Activated gamma-delta T cell (primary cell): Measurements from ENCODE around the gene RBBP8NL.
"Not testable (repeated sequence)": the region's sequence is repeated elsewhere in the genome, so short reads cannot be mapped to it uniquely, and the experiment has no call there.

Experiments used
- DNase-seq: peaks from one replicate; lab custom pipeline; 2025; lab: John Stamatoyannopoulos, UW

The RBBP8NL gene

DNA sequence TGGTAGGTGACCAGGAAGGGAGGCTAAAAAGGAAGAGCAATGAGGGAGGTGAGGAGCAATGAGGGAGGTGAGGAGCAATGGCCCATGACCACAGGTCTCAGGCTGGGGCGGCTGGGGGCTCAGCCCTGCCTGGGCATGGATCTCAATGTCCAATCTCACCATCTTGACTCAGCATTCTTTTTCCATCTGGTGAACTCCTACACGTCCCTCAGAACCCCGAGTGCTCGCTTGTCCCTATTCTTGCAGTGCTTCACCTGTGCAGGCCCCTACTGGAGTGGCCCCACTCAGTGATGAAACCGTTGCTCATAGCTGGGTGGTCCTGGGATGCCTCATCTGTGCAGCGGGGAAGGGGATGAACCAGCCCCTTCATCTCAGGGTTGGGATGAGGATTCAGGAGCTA, 16.9 kb upstream of the RBBP8NL start:
- DNase-seq = no peak

DNA sequence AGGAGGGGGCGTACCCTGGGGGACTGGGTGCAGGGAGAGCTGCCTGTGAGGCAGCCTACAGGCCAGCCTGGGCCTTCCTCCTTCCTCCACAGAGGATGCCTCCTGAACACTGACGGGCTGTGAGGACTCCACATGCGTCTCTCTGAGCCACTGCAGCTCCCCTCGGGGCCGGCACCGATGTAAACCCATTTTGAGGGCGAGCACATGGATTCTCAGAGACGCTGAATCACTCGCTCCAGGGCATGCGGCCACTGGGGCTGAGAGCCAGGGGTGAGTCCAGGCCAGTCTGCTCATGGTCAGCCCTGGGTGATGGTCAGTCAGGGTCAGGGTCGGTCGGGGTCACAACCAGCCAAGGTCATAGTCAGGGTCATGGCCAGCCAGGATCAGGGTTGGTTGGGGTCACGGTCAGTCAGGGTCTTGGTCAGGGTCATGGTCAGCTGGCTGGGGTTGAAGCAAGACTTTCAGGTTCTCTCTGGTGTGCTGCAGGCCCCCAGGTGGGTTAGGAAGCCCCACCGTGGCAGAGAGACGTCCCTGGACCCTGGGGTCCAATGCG, 14.7 kb upstream of the RBBP8NL start:
- no peak for DNase-seq

DNA sequence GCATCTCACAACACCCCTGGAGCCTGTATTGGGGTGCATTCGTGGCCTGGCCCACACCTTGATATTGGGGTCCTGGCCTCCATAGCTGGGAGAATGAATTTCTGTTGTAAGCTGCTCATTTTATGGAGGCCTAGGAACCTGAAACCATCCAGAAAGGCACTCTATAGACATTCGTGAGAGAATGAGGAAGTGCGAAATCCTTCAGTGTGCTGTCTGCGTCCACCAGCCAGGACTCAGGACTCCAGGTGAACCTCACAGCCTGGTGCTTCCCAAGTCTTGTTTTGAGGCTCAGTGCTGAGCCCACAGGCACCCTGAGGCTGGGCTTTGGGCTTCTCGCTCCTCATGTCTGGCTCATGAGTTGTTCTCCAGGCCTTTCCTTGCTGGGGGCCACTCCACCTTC, 11.9 kb upstream of the RBBP8NL start:
- no peak for DNase-seq

DNA sequence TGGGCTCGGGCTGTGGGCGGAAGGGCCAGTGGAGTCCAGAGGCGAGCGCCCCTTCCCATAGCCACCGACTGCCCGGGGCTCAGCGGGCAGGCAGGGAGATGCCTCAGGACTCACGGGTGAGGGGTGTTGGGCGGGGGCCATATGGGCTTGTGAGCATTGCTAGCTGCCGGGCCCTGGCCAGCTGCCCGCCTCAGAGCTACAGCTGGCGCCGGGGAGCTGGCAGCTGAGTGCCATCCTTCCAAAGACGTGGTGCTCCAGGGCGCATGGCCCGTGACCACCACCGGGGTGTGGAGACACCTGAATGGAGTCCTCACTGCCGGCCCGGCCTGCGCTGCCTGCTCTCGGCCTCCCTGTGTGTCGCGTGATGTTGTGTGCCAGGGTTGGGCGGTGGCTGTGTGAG, 10.6 kb upstream of the RBBP8NL start:
- DNase-seq = no peak

DNA sequence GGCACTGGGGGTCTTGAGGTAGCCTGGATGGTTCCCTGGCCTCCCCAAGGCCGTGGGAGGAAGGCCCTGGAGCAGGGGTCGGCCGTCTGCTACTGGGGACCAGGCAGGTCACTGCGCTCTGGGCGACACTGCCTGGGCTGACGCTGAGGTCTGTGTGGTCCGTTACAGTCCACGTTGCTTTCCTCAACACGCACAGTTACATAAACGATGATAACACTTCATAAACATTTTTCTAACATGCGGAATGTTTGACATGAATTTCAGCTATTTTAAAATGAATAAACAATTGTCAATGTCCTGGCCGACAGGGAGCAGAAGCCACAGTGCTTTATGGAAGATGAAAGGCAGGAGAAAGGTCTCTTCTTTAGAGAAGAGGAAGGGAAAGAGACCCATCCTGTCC, 10.2 kb upstream of the RBBP8NL start:
- DNase-seq = no peak

DNA sequence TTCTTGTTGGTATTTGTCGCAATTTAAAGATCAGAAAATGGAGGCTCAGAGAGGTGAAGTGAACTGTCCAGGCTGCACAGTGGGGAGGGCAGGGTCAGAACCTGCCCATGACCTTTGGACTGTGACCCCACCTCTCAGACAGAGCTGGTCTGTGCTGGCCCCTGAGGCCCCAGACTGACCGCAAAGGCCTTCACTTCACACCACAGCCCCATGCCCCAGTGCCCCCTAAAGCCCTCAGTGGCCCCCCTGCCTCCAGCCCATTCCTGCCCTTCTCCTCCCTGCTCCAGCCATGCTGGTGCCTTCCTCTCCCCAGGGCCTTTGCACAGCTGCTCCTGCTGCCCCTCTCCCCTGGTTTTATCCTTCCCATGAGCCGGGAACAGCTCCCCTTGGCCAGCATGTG, 9.4 kb upstream of the RBBP8NL start:
- no peak for DNase-seq

DNA sequence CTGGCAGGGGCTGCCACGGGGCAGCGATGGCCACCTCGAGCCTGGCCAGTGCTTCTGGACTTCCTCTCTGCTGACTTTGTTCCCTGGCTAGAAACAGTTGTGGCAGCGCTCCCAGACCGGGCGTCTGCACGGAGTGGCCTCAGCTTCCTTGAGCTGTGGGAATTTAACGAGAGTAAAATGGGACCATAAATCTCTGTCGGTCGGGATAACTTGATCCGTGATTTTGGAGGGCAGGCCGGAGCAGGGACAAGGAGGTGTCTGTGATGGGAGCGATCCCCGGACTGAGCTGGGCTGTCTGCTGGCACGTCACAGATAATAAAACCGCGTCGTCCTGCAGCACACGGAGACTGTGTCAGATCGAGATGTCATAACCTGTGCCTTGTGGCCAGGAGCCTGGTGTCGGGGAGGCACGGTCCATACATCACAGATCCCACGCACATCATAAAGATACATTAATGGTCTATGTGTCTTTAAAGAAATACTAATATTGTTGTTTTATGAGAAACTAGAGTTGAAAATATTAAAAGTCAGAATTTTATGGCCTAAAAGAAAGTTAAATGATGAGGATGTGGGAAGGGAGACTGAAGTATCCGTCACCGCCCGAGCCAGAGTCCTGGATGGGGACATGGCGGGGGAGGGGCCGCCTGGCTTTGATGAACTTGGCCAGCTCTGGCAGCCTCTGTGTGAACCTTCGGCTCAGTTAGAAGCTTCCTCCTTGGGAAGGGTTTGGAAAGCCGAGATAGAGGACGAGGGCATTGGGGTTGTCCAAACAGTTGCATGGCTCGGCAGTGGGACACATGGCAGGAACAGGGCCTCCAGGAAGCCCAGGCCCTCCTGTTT, 6.5 kb upstream of the RBBP8NL start:
- DNase-seq = no peak

DNA sequence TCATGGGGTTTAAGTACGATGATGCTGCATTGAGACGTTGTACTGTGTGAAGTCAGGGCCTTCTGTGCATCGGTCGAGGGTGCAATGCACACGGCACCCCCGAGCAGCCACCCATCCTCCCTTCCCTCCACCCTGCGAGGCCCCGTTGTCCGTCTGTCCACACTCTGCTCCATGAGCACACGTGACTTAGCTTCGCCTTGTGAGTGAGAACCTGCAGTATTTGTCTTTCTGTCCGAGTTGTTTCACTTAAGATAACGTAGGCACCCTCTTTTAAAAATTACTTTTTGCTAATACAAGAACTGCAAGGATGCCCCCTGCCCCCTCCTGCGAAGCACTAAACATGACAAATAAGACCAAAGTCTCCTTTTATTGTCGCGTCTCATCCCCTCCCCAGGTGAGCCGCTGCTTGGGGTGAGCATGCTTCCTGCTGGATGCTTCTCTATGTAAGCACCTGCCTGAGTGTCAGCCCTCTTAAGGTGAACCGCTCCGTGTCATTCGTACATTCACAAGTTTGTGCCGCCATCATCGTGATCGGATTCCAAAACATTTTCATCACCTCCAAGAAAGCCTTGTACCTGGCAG, 3.6 kb upstream of the RBBP8NL start:
- DNase-seq = no peak

DNA sequence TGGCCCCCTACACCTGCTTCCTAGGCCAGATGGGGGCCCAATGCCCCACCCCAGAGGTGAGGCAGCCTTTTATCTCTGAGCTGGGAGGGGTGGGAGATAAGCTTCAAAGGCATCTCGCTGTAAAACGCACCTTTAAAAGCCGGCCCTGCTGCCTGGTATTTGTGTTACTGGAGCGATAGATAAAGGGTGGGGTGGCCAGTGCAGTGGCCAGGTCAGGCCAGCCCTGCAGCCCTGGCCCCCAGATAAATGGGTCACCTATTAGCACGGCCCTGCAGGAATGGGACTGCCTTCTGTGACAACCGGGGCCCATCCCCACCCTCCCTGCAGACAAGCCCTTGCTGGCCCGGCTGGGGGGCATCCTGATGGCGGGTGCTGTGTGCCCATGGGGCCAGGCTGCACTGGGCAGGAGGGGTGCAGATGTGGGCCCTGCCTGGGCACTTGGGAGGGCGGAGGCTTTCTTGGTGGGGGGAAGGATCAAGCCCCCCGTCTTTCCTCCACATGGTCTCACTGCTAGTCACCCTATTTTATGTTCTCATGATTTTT, 3.0 kb upstream of the RBBP8NL start:
- no peak for DNase-seq

DNA sequence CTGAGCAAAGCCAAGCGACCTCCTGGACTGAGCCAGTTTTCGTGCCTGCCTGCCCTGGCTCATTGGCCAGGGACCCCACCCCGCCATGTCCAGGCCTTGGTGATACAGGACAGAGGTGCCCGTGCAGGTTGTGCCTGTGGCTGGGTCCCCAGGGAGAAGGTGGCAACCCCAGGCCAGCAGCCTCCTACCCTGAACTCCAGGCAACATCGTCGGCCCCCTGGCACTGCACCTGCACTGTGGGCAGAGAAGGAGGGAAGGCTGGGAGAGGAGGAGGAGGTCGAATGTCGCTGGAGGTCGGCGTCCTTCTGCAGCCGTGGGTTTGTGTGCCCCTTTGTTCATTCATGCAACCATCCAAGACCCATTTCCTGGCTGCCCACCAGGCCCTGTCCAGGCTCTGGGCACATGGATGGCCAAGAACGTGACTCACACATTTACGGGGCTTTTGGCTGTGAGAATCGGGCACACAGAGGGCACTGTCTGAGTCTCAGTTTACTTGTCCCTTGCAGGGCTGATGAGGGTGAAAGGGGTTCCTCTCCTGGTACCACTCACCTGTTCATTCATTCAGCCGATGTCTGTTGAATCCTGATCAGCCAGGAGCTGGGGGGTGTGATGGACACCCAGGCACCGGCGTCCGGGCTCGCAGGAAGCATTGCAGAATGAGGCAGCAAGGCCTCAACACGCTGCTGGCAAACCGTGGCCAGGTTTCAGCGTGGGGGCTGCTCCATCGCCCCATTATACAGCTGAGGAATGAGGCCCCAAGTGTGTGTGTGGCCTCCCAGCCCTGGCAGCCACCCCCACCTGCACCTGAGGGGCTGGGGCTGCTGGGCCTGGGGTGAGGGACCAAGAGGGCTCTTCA, 2.3 kb upstream of the RBBP8NL start:
- no peak for DNase-seq

DNA sequence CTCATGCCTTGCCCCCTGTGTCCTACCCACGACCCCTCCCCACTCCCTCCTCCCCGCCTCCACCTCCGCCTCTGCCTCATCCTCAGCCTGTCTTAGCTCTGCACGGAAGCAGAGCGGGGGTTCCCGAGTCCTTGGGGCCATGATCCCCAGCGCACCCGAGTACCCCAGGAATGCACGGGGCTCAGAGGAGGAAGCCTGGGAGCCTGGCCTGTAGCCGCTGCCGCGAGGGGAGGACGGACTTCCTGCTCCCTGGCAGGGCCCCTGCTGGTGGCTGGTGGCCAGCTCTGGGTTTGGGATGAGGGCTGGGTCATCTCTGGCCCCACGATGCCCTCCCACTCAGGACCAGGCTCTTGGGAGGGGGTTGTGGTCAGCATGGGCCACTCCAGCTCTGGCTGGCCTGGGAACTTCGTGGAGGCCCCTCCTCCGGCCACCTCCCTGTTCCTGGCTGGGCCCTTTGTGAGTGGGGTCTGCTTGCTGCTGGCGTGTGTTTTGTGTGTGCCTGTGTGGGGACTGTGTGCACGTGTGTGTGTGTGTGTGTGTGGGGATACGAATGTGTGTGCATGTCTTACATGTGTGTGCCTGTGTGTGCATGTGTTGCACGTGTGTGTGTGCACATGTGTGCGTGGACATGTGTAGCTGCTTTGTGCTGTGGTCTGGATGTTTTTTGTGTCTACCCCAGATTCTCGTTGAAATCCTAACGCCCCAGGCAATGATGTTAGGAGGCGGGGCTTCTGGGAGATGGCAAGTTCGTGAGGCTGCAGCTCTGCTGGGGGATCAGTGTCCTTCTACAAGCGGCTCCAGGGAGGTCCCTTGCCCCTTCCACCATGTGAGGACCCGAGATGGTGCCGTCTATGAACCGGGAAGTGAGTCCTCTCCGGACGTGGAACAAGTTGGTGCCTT, 1.3 kb upstream of the RBBP8NL start:
- no peak for DNase-seq

DNA sequence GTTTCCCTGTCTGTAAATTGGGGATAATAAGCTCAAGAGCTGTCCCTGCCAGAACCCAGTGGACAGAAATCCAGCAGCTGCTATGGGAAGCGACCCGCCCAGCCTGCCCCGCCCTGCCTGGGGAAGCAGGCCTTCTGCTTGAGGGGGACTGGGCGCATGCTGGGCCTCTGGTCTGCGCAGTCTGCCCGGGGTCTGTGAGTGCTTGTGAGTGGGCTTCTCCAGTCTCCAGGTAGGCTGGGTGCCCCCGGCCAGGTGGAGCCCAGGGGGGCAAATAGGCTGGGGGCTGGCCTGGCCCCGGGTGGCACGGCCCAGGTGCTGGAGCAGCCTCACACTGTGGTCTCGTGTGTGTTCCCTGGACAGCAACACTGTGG, 648 bp upstream of the RBBP8NL start:
- no peak for DNase-seq

DNA sequence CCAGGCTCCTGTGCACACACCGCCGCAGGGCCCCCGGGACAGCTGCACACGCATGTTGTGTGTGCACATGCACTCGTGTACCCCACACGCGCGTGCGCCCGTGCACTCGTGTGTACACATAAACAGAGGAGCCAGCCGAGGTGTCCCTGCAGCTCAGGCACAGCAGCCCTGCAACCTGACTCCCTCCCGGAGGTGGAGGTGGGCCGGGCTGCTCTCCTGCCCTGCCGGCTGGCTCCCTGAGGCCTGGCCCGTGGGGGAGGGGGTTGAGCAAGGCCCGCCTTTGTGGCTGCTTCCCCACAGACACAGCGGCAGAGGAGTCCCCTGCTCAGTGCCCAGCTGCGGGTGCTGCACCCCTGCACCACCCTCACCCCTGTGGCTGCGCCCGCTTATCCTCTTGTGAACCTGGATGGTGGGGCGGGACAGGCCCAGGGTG, 624 bp downstream of the RBBP8NL start:
- DNase-seq = no peak

DNA sequence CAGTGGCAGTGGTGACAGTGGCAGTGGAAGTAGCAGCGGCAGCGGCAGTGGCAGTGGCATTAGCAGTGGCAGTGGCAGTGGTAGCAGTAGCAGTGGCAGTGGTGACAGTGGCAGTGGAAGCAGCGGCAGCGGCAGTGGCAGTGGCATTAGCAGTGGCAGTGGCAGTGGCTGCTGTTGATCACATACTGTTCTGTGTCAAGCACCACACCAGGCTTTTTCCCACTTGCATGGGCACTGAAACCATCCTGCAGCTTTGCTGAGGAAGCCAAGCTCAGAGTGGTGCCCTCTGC, 1.3 kb downstream of the RBBP8NL start:
- DNase-seq = not testable (repeated sequence)

DNA sequence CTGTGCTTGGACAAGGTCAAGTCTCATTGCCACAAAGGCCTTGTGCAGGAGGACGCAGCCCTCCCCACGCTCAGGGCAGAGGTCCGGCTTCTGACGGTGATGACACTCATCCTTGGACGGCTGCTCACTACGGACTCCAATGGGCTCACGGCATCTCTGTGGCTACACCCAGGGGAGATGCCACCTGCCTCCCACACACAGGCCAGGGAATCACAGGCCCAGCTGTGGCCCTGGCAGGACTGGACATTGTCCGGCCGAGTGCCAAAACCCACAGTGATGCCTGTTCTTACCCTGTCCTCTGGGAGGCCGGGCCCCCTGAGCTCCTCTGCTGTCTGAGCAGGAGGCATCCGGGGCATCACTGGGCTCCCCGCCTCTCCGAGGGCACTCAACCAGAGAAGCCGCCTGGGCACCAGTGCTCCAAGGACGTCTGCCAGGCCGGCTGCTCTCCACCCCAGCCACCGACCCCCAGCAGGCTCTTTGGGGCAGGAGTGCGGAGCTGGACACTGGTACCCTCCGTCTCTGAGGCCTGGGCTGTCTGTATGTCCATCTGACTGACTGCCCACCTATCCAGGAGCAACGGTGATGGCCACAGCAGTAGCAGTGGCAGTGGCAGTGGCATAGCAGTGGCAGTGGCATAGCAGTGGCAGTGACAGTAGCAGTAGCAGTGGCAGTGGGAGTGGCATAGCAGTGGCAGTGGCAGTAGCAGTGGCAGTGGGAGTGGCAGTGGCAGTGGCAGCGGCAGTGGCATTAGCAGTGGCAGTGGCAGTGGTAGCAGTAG, 1.9 kb downstream of the RBBP8NL start:
- DNase-seq = no peak

DNA sequence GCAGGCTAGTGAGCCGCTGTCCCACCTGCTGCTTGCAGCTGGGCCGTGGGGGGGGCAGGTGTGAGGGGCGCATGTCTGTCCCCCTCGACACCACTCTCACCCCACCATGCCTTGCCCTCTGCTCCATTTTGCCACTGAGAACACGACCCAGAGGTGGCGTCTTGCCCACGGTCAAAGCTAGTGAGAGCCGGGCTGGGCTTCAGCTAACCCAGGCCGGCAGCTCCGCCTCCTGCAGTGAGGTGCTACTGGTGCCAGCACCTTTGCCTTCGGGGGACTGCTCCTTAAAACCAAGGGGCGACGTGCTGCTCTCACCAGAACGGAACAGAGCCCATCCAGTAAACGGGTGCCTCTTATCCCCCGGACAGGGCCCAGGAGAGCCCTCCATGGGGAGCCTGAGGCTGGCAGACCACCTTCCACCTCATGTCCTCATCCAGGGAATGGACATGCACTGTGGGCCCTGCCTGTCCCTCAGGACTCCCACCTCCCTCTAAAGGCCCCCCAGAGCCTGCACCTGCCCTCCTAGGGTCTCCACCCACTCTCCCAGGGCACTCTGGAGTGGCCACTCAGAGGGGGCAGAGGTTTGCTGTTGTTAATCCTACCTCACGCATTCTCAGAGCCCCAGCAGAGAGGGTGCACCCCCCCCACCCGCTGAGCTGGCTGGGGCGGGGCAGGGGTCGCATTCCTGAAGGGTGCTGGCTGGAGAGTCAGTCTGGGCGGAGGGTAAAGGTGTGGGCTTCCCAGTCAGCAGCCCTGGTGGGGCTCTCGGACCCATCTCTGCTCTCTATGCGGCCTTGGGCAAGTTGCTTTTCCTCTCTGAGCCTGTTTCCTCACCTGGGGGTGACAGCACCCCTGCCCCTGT, 2.9 kb downstream of the RBBP8NL start:
- DNase-seq = no peak

DNA sequence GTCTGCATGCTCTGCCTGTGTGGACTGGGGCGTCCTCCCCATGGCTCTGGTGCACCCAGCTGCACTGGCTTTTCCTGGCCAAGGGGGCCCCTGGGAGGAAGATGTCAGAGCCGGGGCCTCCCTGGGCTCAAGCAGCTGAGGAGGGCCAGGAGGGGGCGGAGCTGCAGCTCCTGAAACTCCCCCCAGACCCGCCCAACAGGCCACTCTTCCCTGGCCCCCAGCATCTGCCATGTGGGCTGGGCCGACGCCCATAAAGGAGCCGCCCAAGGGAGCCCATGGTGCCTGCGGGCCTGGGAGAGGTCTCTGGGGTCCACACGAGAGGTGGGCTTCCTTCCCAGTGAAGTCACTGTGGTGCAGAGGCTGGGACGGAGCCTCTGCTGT, 4.0 kb downstream of the RBBP8NL start:
- DNase-seq = no peak

DNA sequence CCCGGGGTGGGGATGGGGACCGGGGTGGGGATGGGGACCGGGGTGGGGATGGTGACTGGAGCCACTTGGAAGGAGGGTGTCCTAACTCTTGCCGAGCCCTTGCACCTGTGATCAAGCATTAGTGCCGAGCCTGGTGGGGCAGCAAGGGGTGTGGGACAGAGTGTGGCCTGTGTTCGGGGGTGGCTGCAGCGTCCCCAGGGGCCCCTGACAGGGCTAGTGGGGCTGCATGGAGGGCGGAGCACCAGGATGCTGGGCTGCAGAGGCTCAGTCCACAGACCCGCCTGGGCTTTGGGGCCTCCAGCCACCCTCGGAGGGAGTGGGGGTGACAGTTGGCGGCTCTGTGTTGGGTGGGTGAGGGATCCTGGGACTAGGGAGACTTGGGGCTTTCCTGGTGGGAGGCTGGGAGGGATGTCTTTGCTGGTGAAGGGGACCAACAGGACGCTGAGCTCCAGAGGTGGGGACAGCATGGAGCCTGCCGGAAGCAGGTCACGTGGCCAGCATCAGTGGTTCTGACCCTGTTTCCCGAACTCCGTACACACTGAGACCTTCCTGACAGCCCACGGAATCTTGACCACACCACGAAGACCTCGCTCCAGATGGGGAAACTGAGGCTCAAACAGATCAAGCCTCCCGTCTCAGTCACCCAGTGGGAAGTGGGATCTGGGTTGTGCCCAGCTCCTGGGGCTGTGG, 4.6 kb downstream of the RBBP8NL start:
- DNase-seq = no peak

DNA sequence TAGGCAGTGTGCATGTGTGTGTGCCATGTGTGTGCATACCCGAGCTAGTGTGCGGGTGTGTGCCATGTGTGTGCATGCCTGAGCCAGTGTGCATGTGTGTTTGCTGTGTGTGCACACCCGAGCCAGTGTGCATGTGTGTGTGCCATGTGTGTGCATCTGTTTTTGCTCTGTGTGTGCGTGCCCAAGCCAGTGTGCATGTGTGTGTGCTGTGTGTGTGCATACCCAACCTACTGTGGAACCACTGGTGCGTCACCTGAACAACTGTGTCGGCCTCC, 5.7 kb downstream of the RBBP8NL start:
- no peak for DNase-seq
